NT2/D1 (cell line): ENCODE results near the gene FLOT1.
"Not testable (repeated sequence)": the region's sequence is repeated elsewhere in the genome, so short reads cannot be mapped to it uniquely, and the experiment has no call there.

Experiments used
- DNase-seq: peaks from one replicate; pipeline ENCODE4 v3.0.0-alpha.2; 2011; ENCODE audit warnings: low read depth, low spot score
- H3K27me3 ChIP-seq: 2 replicates; pipeline ENCODE4 v1.6.0; 2011; ENCODE audit warnings: mild to moderate bottlenecking; ENCODE audit not compliant: insufficient read length, insufficient read depth
- H3K36me3 ChIP-seq: 2 replicates; pipeline ENCODE4 v1.6.1; 2011; ENCODE audit warnings: mild to moderate bottlenecking, low read length, mixed read lengths; ENCODE audit not compliant: insufficient read depth, insufficient read length
- H3K4me1 ChIP-seq: 2 replicates; pipeline ENCODE4 v1.5.1; 2011; ENCODE audit not compliant: insufficient read depth, insufficient read length
- H3K4me3 ChIP-seq: 2 replicates; pipeline ENCODE4 v1.5.1; 2011; ENCODE audit warnings: low read depth; ENCODE audit not compliant: insufficient read length
- H3K9ac ChIP-seq: 2 replicates; pipeline ENCODE4 v1.6.0; 2011; ENCODE audit warnings: low read depth; ENCODE audit not compliant: insufficient read length
- H3K9me3 ChIP-seq: 2 replicates; pipeline ENCODE4 v1.5.1; 2011; ENCODE audit warnings: mild to moderate bottlenecking, low read length; ENCODE audit not compliant: insufficient read depth
- SUZ12 ChIP-seq: IDR thresholded peaks from 2 replicates; pipeline ENCODE4 v1.6.1; 2011; ENCODE audit not compliant: insufficient read length, insufficient read depth; ENCODE audit errors: extremely low read depth
- YY1 ChIP-seq: IDR thresholded peaks from 2 replicates; pipeline ENCODE4 v1.6.1; 2011; ENCODE audit not compliant: insufficient read length, insufficient read depth
- ZNF274 ChIP-seq: IDR thresholded peaks from 2 replicates; pipeline ENCODE4 v1.6.1; 2011; ENCODE audit warnings: mild to moderate bottlenecking, low read depth, low read length

Gene FLOT1

DNA sequence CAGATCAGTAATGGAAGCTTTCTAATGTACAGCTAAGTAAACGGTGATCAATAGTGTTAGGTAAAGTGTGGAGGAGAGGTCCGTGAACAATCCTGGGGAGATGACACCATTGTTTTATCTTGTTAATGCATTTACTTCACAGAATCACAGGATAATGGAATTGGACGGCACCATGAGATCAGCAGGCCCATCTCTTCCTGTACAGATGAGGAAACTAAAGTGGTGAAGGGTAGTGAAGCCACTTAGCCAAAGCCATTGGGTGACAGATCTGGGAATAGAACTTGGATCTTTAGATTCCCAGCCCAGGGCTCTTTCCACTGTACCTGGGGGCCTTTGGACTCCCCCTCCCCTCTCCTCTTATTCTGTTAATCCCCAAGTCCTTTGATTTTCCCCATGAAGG lies 28.1 kb upstream of the FLOT1 start:
- H3K27me3 ChIP-seq: no peaks in the 10 kb centered on the region
- H3K9ac ChIP-seq: no peak overlapping the region
- no peaks in the 10 kb centered on the region for H3K36me3 ChIP-seq
- DNase-seq: no peak
- no peak overlapping the region for H3K4me3 ChIP-seq
- no peaks in the 10 kb centered on the region for H3K9me3 ChIP-seq
- TF ChIP-seq SUZ12 (no peak), YY1 (no peak), ZNF274 (no peak)
- H3K4me1 ChIP-seq: peaks cover 10% of the 10 kb centered on the region

- no peaks in the 10 kb centered on the region for H3K36me3 ChIP-seq
- no peak for DNase-seq
- H3K9ac ChIP-seq: no peak overlapping the region
- H3K4me1 ChIP-seq: peaks cover 10% of the 10 kb centered on the region
- H3K27me3 ChIP-seq: no peaks in the 10 kb centered on the region
- TF ChIP-seq ZNF274: no peak
- no peak for TF ChIP-seq SUZ12
- TF ChIP-seq YY1: no peak
- H3K9me3 ChIP-seq: no peaks in the 10 kb centered on the region
- H3K4me3 ChIP-seq: no peak overlapping the region
Observed at GRCh38 chr6:30769853-30770524, 27.5 kb upstream of the FLOT1 start.

- Histone ChIP-seq H3K9me3 (no peaks in the 10 kb centered on the region), H3K4me1 (peaks cover 10% of the 10 kb centered on the region), H3K4me3 (peak overlapping the region; percentile 18), H3K9ac (peak overlapping the region; percentile 76), H3K36me3 (no peaks in the 10 kb centered on the region), H3K27me3 (no peaks in the 10 kb centered on the region)
- TF ChIP-seq ZNF274: no peak
- no peak for TF ChIP-seq SUZ12
- no peak for TF ChIP-seq YY1
- peak; percentile 77 for DNase-seq
Observed at GRCh38 chr6:30769088-30769852, 26.8 kb upstream of the FLOT1 start.

DNA sequence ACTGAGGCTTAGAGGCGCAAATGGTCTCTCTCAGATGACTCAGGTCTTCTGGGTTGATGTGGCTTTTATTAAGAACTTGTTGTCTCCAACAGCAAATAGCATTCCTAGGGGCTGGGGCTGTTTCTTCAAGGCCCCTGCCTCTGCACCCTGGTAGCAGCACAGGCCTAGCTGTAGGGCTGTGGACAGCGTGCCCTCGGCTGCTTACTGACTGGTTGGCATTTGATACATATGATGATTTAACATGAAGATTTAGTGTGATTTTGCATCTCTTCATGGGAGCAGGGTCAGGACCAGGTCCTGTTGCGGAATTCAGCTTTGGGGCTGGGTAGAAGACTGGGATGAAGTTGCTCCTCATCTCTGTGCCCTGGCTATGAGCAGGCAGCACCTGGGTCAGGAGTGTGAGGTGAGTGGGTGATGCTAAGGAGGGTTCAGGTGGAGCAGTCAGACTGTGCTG lies 26.2 kb upstream of the FLOT1 start:
- Histone ChIP-seq H3K4me1 (peaks cover 10% of the 10 kb centered on the region), H3K36me3 (no peaks in the 10 kb centered on the region), H3K4me3 (peak overlapping the region; percentile 18), H3K9ac (peak overlapping the region; percentile 76), H3K27me3 (no peaks in the 10 kb centered on the region), H3K9me3 (no peaks in the 10 kb centered on the region)
- no peak for DNase-seq
- TF ChIP-seq ZNF274 (no peak), SUZ12 (no peak), YY1 (no peak)

DNA sequence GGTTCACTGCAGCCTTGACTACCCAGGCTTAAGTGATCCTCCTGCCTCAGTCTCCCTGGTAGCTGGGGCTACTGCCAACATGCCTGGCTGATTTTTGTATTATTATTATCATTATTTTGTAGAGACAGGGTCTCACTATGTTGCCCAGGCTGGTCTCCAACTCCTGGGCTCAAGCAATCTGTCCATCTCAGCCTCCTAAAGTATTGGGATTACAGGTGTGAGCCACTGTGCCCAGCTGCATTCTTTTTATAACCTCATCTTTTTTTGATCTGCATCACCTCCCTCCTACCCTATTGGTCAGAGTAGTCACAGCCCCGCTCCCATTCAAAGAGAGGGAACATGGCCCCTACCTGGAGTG lies 25.4 kb upstream of the FLOT1 start:
- no peaks in the 10 kb centered on the region for H3K9me3 ChIP-seq
- TF ChIP-seq ZNF274 (no peak), SUZ12 (no peak), YY1 (no peak)
- H3K4me3 ChIP-seq: no peak overlapping the region
- H3K27me3 ChIP-seq: no peaks in the 10 kb centered on the region
- H3K36me3 ChIP-seq: no peaks in the 10 kb centered on the region
- DNase-seq: no peak
- no peak overlapping the region for H3K9ac ChIP-seq
- H3K4me1 ChIP-seq: peaks cover 10% of the 10 kb centered on the region

- Histone ChIP-seq H3K9ac (no peak overlapping the region), H3K9me3 (no peaks in the 10 kb centered on the region), H3K4me3 (no peak overlapping the region), H3K36me3 (no peaks in the 10 kb centered on the region), H3K4me1 (peaks cover 10% of the 10 kb centered on the region), H3K27me3 (no peaks in the 10 kb centered on the region)
- TF ChIP-seq ZNF274 (no peak), YY1 (no peak), SUZ12 (no peak)
- DNase-seq: no peak
Observed at GRCh38 chr6:30767158-30767943, 24.9 kb upstream of the FLOT1 start.

DNA sequence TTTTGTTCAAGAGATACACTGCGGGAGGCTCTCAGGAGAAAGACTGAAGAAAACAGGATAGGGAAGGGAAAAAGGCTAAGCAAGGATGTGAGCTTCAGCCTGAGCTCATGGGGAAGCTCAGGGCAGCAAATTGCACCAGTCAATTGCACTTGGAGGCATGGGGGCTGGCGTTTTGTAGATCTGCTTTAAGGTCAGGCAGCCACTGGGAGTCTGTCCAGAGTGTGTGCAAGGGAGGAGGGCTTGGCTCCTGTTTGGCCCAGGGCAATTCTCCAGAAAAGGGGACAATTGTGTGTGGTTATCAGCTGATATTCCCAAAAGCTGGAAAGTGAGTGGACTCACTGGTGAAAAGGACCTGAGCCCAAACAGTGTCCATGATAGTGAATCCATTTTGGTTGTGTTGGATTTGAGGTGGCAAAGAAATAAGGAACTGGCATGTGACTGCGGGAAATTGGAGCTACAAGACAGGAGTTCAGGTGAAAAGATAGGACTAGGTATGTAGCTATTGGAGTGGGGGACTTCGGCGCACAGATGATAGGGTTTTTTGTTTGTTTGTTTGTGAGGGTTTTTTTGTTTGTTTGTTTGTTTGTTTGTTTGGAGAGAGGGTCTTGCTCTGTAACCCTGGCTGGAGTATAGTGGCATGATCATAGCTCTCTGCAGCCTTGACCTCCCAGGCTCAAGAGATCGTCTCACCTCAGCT lies 24.1 kb upstream of the FLOT1 start:
- TF ChIP-seq YY1 (no peak), ZNF274 (no peak)
- Histone ChIP-seq H3K4me1 (peaks cover 10% of the 10 kb centered on the region), H3K27me3 (no peaks in the 10 kb centered on the region), H3K4me3 (no peak overlapping the region), H3K36me3 (no peaks in the 10 kb centered on the region), H3K9me3 (no peaks in the 10 kb centered on the region), H3K9ac (no peak overlapping the region)
- DNase-seq: no peak

DNA sequence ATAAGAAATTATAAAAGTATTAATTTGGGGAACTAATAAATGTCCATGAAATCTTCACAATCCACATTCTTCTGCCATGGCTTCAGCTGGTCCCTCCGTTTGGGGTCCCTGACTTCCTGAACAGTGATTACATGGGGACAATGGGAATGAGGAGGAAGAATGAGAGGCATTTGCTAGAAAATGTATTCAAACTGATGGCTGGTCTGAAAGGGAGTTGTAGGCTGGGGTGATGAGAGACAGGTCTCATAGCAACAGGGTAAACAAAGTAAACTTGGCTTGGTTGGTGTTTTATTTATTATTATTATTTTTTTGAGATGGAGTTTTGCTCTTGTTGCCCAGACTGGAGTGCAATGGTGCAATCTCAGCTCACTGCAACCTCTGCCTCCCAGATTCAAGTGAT lies 23.0 kb upstream of the FLOT1 start:
- not testable (repeated sequence) for H3K27me3 ChIP-seq, DNase-seq

DNA sequence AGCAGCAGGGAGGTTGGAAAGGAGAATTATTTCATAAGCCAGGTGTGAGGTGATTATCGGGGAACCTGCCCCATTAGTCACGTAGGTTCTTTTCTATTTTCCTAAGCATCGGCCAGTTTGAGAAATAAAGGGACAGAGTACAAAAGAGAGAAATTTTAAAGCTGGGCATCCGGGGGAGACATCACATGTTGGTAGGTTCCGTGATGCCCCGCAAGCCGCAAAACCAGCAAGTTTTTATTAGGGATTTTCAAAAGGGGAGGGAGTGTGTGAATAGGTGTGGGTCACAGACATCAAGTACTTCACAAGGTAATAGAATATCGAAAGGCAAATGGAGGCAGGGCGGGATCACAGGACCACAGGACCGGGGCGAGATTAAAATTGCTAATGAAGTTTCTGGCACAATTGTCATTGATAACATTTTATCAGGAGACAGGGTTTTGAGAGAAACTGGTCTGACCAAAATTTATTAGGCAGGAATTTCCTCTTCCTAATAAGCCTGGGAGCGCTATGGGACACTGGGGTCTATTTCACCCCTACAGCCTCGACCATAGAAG lies 22.1 kb upstream of the FLOT1 start:
- not testable (repeated sequence) for H3K9ac ChIP-seq, H3K27me3 ChIP-seq, H3K9me3 ChIP-seq, DNase-seq, H3K4me3 ChIP-seq, H3K36me3 ChIP-seq
- peaks cover 10% of the 10 kb centered on the region for H3K4me1 ChIP-seq

More for the DNA sequence above, 23.0 kb upstream of the FLOT1 start:
- H3K4me1 ChIP-seq: peaks cover 10% of the 10 kb centered on the region
- not testable (repeated sequence) for H3K9ac ChIP-seq, H3K36me3 ChIP-seq, H3K4me3 ChIP-seq, H3K9me3 ChIP-seq
